LNCAP (cell line): Measurements from ENCODE around the gene TCL1A.

Source experiments
- CTCF ChIP-seq: fragments of 450-650 bp; IDR thresholded peaks from 2 replicates; pipeline ENCODE4 v1.5.1; 2017; ENCODE audit warnings: mild to moderate bottlenecking

Gene TCL1A

GRCh38 chr14:95683793-95684192 lies 30.1 kb downstream of the TCL1A start:
- peak; percentile 68 for TF ChIP-seq CTCF

GRCh38 chr14:95681153-95681552 lies 32.8 kb downstream of the TCL1A start:
- TF ChIP-seq CTCF: no peak

GRCh38 chr14:95679998-95680735 lies 33.8 kb downstream of the TCL1A start:
- no peak for TF ChIP-seq CTCF

GRCh38 chr14:95679148-95679815 lies 34.6 kb downstream of the TCL1A start:
- TF ChIP-seq CTCF: no peak

GRCh38 chr14:95677179-95677835 lies 36.6 kb downstream of the TCL1A start:
- TF ChIP-seq CTCF: no peak

- TF ChIP-seq CTCF: no peak
These were observed 38.4 kb downstream of the TCL1A start for GRCh38 chr14:95675486-95675885.

GRCh38 chr14:95674613-95675012 lies 39.3 kb downstream of the TCL1A start:
- no peak for TF ChIP-seq CTCF
